K562 (cell line): ENCODE results near the gene CERS1. TPM values are rescaled to one million over a fixed set of nuclear protein-coding genes. Genes with fewer than 3 reads are reported as not detected.

Source experiments
- CEBPG ChIP-seq, 3 experiments: fragments of 200-800 bp in 1 of 3; sonication (Bioruptor generic) in 1 of 3; sonication (generic) in 1 of 3; formaldehyde crosslinking in 1 of 3; IDR thresholded peaks in 2 of 3; conservative IDR thresholded peaks in 1 of 3; 2 replicates each; pipeline versions ENCODE4 v1.6.1 to v1.8.0; 2016 to 2022; ENCODE audit warnings: missing compliant biosample characterization in 2 of 3, missing genetic modification characterization in 2 of 3, mild to moderate bottlenecking in 1 of 3, missing genetic modification reagents in 1 of 3
- POLR2B ChIP-seq: fragments of 450-650 bp; IDR thresholded peaks from 2 replicates; pipeline ENCODE4 v1.6.1; 2018; ENCODE audit warnings: low read depth; ENCODE audit not compliant: partially characterized antibody
- SAP30 ChIP-seq: fragments of 200-600 bp; sonication (generic); IDR thresholded peaks from 2 replicates; pipeline ENCODE4 v1.6.1; 2012; ENCODE audit warnings: borderline replicate concordance, low read depth, mild to moderate bottlenecking, moderate library complexity, low read length, control low read depth, inconsistent platforms; ENCODE audit not compliant: insufficient read depth, poor library complexity, severe bottlenecking
- SRF ChIP-seq, 2 experiments: fragments of 250-450, 450-650 bp in 1 of 2; sonication (Bioruptor Pico) in 1 of 2; sonication (generic) in 1 of 2; formaldehyde crosslinking; IDR thresholded peaks; 2 replicates each; pipeline versions ENCODE4 v1.5.0 to v1.5.1; 2020 to 2022; ENCODE audit warnings: mild to moderate bottlenecking in 1 of 2, missing genetic modification reagents in 1 of 2
- STAT5A ChIP-seq: IDR thresholded peaks from 2 replicates; pipeline ENCODE4 v1.6.1; 2012; ENCODE audit warnings: low read length, inconsistent platforms, borderline replicate concordance
- TAL1 ChIP-seq: fragments of 450-650 bp; IDR thresholded peaks from 2 replicates; pipeline ENCODE4 v1.6.1; 2016; ENCODE audit warnings: mild to moderate bottlenecking
- TGIF2 ChIP-seq: sonication (generic); formaldehyde crosslinking; IDR thresholded peaks from 2 replicates; pipeline ENCODE4 v1.8.1; 2022; ENCODE audit warnings: mild to moderate bottlenecking, missing genetic modification reagents, moderate library complexity
- ZNF24 ChIP-seq: fragments of 450-650 bp; IDR thresholded peaks from 2 replicates; pipeline ENCODE4 v1.6.1; 2016
- ZNF407 ChIP-seq: fragments of 450-650 bp; IDR thresholded peaks from 2 replicates; pipeline ENCODE4 v1.6.1; 2016; ENCODE audit warnings: low read depth
- ZNF511 ChIP-seq: sonication (generic); formaldehyde crosslinking; IDR thresholded peaks from 2 replicates; pipeline ENCODE4 v1.8.0; 2022; ENCODE audit warnings: mild to moderate bottlenecking, missing genetic modification reagents
- ZNF586 ChIP-seq: fragments of 450-650 bp; formaldehyde crosslinking; conservative IDR thresholded peaks from 2 replicates; pipeline ENCODE4 v1.4.0; 2020; ENCODE audit warnings: mild to moderate bottlenecking, moderate library complexity
- ZNF77 ChIP-seq: fragments of 250-450 bp; sonication (Bioruptor Pico); IDR thresholded peaks from 2 replicates; pipeline ENCODE4 v1.5.0; 2020
- polyA plus RNA-seq, 8 experiments: library from polyadenylated mRNA; depleted of rRNA in 4 of 8; stranded (reverse) in 5 of 8; unstranded in 3 of 8; fragments of >200 nt; fragmentation: Nextera tagmentation in 2 of 8; fragmentation: Illumina TruSeq in 1 of 8; extraction: Ambion mirVana in 2 of 8; extraction: Trizol in 1 of 8; gene quantifications; 2 replicates each; pipeline versions ENCODE4 v1.2.1 to v1.2.3, GENCODE V29; 2011 to 2014; ENCODE audit warnings: inconsistent platforms in 1 of 8, missing spikeins in 1 of 8
- total RNA-seq, 7 experiments: library from RNA; depleted of rRNA in 6 of 7; stranded (reverse); fragments of >200 nt in 6 of 7; fragmentation: Illumina TruSeq in 2 of 7; extraction: Trizol in 2 of 7; gene quantifications; 2 replicates each; pipeline versions ENCODE4 v1.2.1 to v1.2.3, GENCODE V29; 2011 to 2021; ENCODE audit warnings: low replicate concordance in 1 of 7

The CERS1 gene
- total and polyA plus RNA-seq, 9 of the 15 experiments (the other 6 are each of a cell fraction or from before 2014, with no cell fraction given) = 0.33 to 1.5 (median 0.86) TPM; not detected in 2

DNA sequence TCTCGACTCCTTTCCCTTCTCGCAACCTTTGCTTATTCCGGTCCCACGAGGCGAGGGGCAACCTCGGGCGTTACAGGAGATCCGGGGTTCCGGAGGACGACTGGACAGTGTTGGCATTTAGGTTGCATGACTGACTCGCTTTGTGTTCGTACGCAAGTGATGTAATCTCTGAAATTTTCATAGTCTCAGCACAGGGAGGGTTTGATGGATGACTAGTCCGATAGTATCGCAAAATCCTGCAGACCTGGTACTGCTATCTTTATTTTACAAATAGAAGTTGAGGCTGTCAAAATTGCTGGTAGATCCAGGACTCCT lies 23.9 kb upstream of the CERS1 start (continued):
- TF ChIP-seq ZNF511 (CRISPR knock-in tag) = 0 out of 2 replicates have a peak, but pooled peaks have one; percentile 34
- peak; percentile 93; the same call in 1 of the 2 replicates for TF ChIP-seq TGIF2 (CRISPR knock-in tag)
- no peak for TF ChIP-seq STAT5A
- TF ChIP-seq ZNF586 = no peak
- peak; percentile 23 for TF ChIP-seq POLR2B
- TF ChIP-seq ZNF407 = no peak
- TF ChIP-seq CEBPG (CRISPR knock-in tag; IDR thresholded peaks at IDR 0.05) = no peak; the same call in 1 of the 2 replicates
- TF ChIP-seq CEBPG (tag; conservative IDR thresholded peaks at IDR 0.05 in 1 of 2, IDR thresholded peaks at IDR 0.05 in 1 of 2) = 0 out of 4 replicates have a peak, but pooled peaks of 1 of the 2 experiments have one; percentile 19
- TF ChIP-seq SAP30 = peak; percentile 85
- TF ChIP-seq ZNF77 (CRISPR knock-in tag) = no peak
- TF ChIP-seq SRF (CRISPR knock-in tag; IDR thresholded peaks at IDR 0.05) = peak in 1 of 2 experiments; percentile 41; a peak in 1 of 4 replicates
- TF ChIP-seq ZNF24 = 0 out of 2 replicates have a peak, but pooled peaks have one; percentile 34
- no peak for TF ChIP-seq TAL1
